ENCODE measurements around the gene DDX1. TPM values are rescaled to one million over a fixed set of nuclear protein-coding genes. Genes with fewer than 3 reads are reported as not detected.
A peak's percentile ranks its signal among the peaks of the same experiment; 100 is the strongest.

The DDX1 gene
- total and polyA plus RNA-seq, 2 donors (not counting 1 experiment from before 2014, with no cell fraction given): 13.2 to 52.6 TPM

DNA sequence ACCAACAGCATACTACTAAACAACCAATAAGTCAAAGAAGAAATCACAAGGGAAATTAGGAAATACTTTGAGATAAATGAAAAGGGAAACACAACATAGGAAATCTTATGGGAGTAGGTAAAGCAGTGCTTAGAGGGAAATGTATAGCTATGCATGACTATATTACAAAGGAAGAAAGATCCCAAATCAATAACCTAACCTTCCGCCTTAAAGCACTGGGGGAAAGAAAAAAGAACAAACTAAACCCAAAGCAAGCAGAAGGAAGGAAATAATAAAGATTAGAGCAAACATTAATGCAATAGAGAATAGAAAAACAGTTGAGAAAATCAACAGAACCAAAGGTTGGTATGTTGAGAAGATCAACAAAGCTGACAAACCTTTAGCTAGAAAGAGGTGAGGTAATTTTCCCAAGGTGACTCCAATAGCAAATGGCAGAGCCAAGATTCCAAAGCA lies 49.9 kb downstream of the DDX1 start:
- no peak overlapping the region for H3K27ac Mint-ChIP-seq
- peaks cover 6% of the 10 kb centered on the region for H3K9me3 Mint-ChIP-seq (ENCODE audit: insufficient read depth)
- no peak overlapping the region for H3K9ac ChIP-seq (ENCODE audit: low read length)
- ChIA-PET POLR2A (no interaction called here), CTCF (interaction anchor here (0.9 kb wide), 1 partner anchor 968 kb away, joined by 3 read pairs; no protein-coding TSS in a partner anchor)
- H3K27ac ChIP-seq (ENCODE audit: low read length in 2 of 2): no peak overlapping the region
- no peak overlapping the region for H3K4me3 Mint-ChIP-seq
- H3K36me3 ChIP-seq (replicated peaks in 1 of 2; ENCODE audit: control extremely low read depth in 1 of 2, control insufficient read depth in 1 of 2, extremely low read depth in 1 of 2, insufficient read depth in 2 of 2, low read length in 1 of 2): peaks cover 0 to 7% of the 10 kb centered on the region in 2 experiments
- DNase-seq (no peak), ATAC-seq (ENCODE audit: low read depth) (no peak)
- no peak for TF ChIP-seq EZH2 (IDR thresholded peaks at IDR 0.05; ENCODE audit: borderline replicate concordance, insufficient read depth, low read depth, low read length, poor library complexity, severe bottlenecking)
- TF ChIP-seq, protein P1, sequence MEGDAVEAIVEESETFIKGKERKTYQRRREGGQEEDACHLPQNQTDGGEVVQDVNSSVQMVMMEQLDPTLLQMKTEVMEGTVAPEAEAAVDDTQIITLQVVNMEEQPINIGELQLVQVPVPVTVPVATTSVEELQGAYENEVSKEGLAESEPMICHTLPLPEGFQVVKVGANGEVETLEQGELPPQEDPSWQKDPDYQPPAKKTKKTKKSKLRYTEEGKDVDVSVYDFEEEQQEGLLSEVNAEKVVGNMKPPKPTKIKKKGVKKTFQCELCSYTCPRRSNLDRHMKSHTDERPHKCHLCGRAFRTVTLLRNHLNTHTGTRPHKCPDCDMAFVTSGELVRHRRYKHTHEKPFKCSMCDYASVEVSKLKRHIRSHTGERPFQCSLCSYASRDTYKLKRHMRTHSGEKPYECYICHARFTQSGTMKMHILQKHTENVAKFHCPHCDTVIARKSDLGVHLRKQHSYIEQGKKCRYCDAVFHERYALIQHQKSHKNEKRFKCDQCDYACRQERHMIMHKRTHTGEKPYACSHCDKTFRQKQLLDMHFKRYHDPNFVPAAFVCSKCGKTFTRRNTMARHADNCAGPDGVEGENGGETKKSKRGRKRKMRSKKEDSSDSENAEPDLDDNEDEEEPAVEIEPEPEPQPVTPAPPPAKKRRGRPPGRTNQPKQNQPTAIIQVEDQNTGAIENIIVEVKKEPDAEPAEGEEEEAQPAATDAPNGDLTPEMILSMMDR (IDR thresholded peaks at IDR 0.05): no peak
- H3K27me3 Mint-ChIP-seq: peaks cover 3% of the 10 kb centered on the region
- H3K79me2 ChIP-seq (ENCODE audit: control insufficient read depth, insufficient read depth, low read length): no peaks in the 10 kb centered on the region
- H3K27me3 ChIP-seq (replicated peaks in 1 of 4; ENCODE audit: control extremely low read depth in 1 of 4, control insufficient read depth in 3 of 4, insufficient read depth in 4 of 4, low read length in 3 of 4): no peaks in the 10 kb centered on the region
- peaks cover 3% of the 10 kb centered on the region for H3K4me1 Mint-ChIP-seq
- H3K4me3 ChIP-seq (ENCODE audit: control extremely low read depth in 1 of 5, extremely low read depth in 1 of 5, insufficient read depth in 1 of 5, low read depth in 2 of 5, low read length in 4 of 5): no peak overlapping the region
- H3K9me3 ChIP-seq (ENCODE audit: control extremely low read depth in 1 of 3, control insufficient read depth in 2 of 3, insufficient read depth in 1 of 3, low read length in 2 of 3): peaks cover 0 to 3% (median 0%) of the 10 kb centered on the region in 3 donors
- H4K20me1 ChIP-seq (ENCODE audit: control insufficient read depth, insufficient read depth, low read length, poor library complexity, severe bottlenecking): no peaks in the 10 kb centered on the region
- intact Hi-C loops (cut with micrococcal nuclease): no loop called here
- H3K4me1 ChIP-seq (ENCODE audit: control insufficient read depth in 2 of 2, insufficient read depth in 2 of 2, low read length in 2 of 2): no peaks in the 10 kb centered on the region
- WGBS (ENCODE audit: insufficient coverage): no CpG with 5 or more reads among the region's 1 CpG
- H2AFZ ChIP-seq (ENCODE audit: insufficient read depth, low read depth, low read length, poor library complexity, severe bottlenecking): no peak overlapping the region
- H3K4me2 ChIP-seq (replicated peaks; ENCODE audit: low read depth, low read length, poor library complexity, severe bottlenecking): no peak overlapping the region

DNA sequence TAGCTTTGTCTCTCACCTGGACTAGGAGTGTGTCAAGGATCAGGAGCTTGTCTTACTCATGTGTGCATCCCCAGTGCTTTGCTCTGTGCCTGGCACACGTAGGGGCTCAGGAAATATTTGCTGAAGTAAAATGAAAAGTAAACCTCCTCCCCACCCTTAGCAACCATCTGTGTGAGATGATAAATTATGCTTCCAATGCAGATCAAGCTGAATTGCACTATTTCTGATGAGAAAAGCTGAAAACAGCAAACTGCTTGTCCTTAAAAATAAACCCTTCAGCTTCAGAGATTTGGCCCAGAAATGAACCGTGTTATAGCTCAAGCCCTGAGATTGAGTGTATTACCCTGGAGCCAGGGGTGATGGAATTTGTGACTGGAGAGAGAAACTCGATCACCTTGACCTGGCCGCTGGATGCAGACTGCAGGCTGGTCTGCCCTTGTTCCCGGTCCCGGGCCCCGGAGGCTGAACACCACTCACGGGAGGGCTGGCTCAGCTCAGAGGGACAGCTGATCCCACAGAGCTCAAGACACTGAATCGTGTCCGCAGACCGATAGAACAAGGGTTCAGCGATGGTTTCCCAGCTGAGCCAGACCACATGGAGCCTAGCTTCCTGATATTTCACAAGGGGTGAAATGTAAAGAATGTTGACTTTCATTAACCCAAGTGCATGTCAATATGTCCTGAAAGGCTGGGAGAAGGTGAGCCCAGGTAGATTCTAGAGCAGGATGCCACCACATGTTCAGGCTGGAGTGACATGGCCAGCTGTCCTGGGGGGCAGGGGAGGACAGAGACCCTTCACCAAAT lies 50.5 kb downstream of the DDX1 start:
- no peak overlapping the region for H3K27ac Mint-ChIP-seq
- peaks cover 6% of the 10 kb centered on the region for H3K9me3 Mint-ChIP-seq (ENCODE audit: insufficient read depth)
- intact Hi-C loops (cut with micrococcal nuclease): no loop called here
- H3K4me1 Mint-ChIP-seq: peaks cover 2% of the 10 kb centered on the region
- Histone ChIP-seq H3K9me3 (ENCODE audit: control extremely low read depth in 1 of 3, control insufficient read depth in 2 of 3, insufficient read depth in 1 of 3, low read length in 2 of 3) (peaks cover 0 to 3% (median 0%) of the 10 kb centered on the region in 3 donors), H3K4me2 (replicated peaks; ENCODE audit: low read depth, low read length, poor library complexity, severe bottlenecking) (no peak overlapping the region), H3K9ac (ENCODE audit: low read length) (no peak overlapping the region), H3K27me3 (replicated peaks in 1 of 4; ENCODE audit: control extremely low read depth in 1 of 4, control insufficient read depth in 3 of 4, insufficient read depth in 4 of 4, low read length in 3 of 4) (no peaks in the 10 kb centered on the region), H4K20me1 (ENCODE audit: control insufficient read depth, insufficient read depth, low read length, poor library complexity, severe bottlenecking) (no peaks in the 10 kb centered on the region), H3K79me2 (ENCODE audit: control insufficient read depth, insufficient read depth, low read length) (no peaks in the 10 kb centered on the region), H3K4me1 (ENCODE audit: control insufficient read depth in 2 of 2, insufficient read depth in 2 of 2, low read length in 2 of 2) (no peaks in the 10 kb centered on the region), H3K4me3 (ENCODE audit: control extremely low read depth in 1 of 5, extremely low read depth in 1 of 5, insufficient read depth in 1 of 5, low read depth in 2 of 5, low read length in 4 of 5) (no peak overlapping the region), H3K36me3 (replicated peaks in 1 of 2; ENCODE audit: control extremely low read depth in 1 of 2, control insufficient read depth in 1 of 2, extremely low read depth in 1 of 2, insufficient read depth in 2 of 2, low read length in 1 of 2) (peaks cover 0 to 7% of the 10 kb centered on the region in 2 experiments), H3K27ac (ENCODE audit: low read length in 2 of 2) (no peak overlapping the region), H2AFZ (ENCODE audit: insufficient read depth, low read depth, low read length, poor library complexity, severe bottlenecking) (no peak overlapping the region)
- no peak overlapping the region for H3K4me3 Mint-ChIP-seq
- ChIA-PET POLR2A (no interaction called here), CTCF (interaction anchor here (0.9 to 1.3 kb wide), 3 partner anchors 11 to 1113 kb away, joined by 3 to 4 read pairs (median 3); no protein-coding TSS in a partner anchor)
- H3K27me3 Mint-ChIP-seq: peaks cover 3% of the 10 kb centered on the region
- TF ChIP-seq, protein P1 (IDR thresholded peaks at IDR 0.05): no peak
- TF ChIP-seq EZH2 (IDR thresholded peaks at IDR 0.05; ENCODE audit: borderline replicate concordance, insufficient read depth, low read depth, low read length, poor library complexity, severe bottlenecking): no peak
- WGBS (ENCODE audit: insufficient coverage): 96% methylated on average over 11 of the region's 12 CpGs
- ATAC-seq (ENCODE audit: low read depth) (no peak), DNase-seq (peak; percentile 7)
